Endothelial cell of umbilical vein (primary cell): ENCODE results near the gene CYP2A7. TPM values are rescaled to one million over a fixed set of nuclear protein-coding genes. Genes with fewer than 3 reads are reported as not detected.

ENCODE experiments used
- BruUV-seq: library from RNA; stranded (reverse); fragments of 400-500 nt; replicated peaks from 2 replicates; lab custom pipeline; 2021; lab: Mats Ljungman, UMichigan
- CTCF ChIA-PET: fragments of 300-600, 350-600 bp; sonication (Branson Sonifier 250); formaldehyde crosslinking; loops from one replicate; lab custom pipeline; 2021; ENCODE audit warnings: antibody characterized with exemption, inconsistent platforms; lab: Charles Lee
- POLR2A ChIA-PET: fragments of 300-600, 350-600 bp; sonication (Branson Sonifier 250); formaldehyde crosslinking; loops from one replicate; lab custom pipeline; 2021; ENCODE audit warnings: antibody characterized with exemption, inconsistent platforms; lab: Charles Lee
- DNase-seq: peaks from one replicate; pipeline ENCODE4 v3.0.0-alpha.2; 2011; ENCODE audit warnings: low read depth, low spot score
- FAIRE-seq: peaks from 2 replicates; lab custom pipeline; 2011; peaks lifted over from hg19 to GRCh38; lab: Jason Lieb, UNC
- H2AFZ ChIP-seq: 2 replicates; pipeline ENCODE4 v1.6.0; 2012; ENCODE audit warnings: low read depth, low read length, control low read depth, inconsistent platforms
- H3K27ac ChIP-seq: 2 replicates; pipeline ENCODE4 v1.5.1; 2011; ENCODE audit warnings: low read depth, mild to moderate bottlenecking, control low read depth, low read length, moderate library complexity; ENCODE audit not compliant: insufficient read depth
- H3K27me3 ChIP-seq, 2 experiments: 2 replicates each; pipeline versions ENCODE4 v1.6.0 to v1.6.1; 2011; ENCODE audit warnings: low read length in 2 of 2, mixed read lengths in 1 of 2; ENCODE audit not compliant: control insufficient read depth in 2 of 2, insufficient read depth in 2 of 2
- H3K36me3 ChIP-seq, 2 experiments: 2 replicates in 1 of 2; 3 replicates in 1 of 2; pipeline ENCODE4 v1.5.1; 2011; ENCODE audit warnings: low read length in 2 of 2, mild to moderate bottlenecking in 1 of 2, moderate library complexity in 1 of 2; ENCODE audit not compliant: control insufficient read depth in 2 of 2, insufficient read depth in 2 of 2; ENCODE audit errors: extremely low read depth in 1 of 2
- H3K4me1 ChIP-seq: 3 replicates; pipeline ENCODE4 v1.5.1; 2011; ENCODE audit warnings: mild to moderate bottlenecking, low read length; ENCODE audit not compliant: control insufficient read depth, insufficient read depth; ENCODE audit errors: extremely low read depth
- H3K4me2 ChIP-seq: 2 replicates; pipeline ENCODE4 v1.6.1; 2011; ENCODE audit warnings: low read length, control low read depth, mixed read lengths; ENCODE audit not compliant: insufficient read depth
- H3K4me3 ChIP-seq, 3 experiments: fragments of 200-600 bp in 1 of 3; sonication (generic), shearing (Covaris generic) in 1 of 3; replicated peaks in 1 of 3; 2 replicates each; pipeline ENCODE4 v1.5.1; 2011 to 2016; ENCODE audit warnings: control low read depth in 3 of 3, low read length in 3 of 3, mild to moderate bottlenecking in 2 of 3, inconsistent platforms in 1 of 3, low read depth in 1 of 3, moderate library complexity in 1 of 3; ENCODE audit not compliant: insufficient read depth in 1 of 3
- H3K79me2 ChIP-seq: 2 replicates; pipeline ENCODE4 v1.6.0; 2012; ENCODE audit warnings: low read length, inconsistent platforms; ENCODE audit not compliant: control insufficient read depth, insufficient read depth
- H3K9ac ChIP-seq: replicated peaks from 2 replicates; pipeline ENCODE3; 2011; ENCODE audit warnings: low read length, control low read depth; ENCODE audit not compliant: insufficient read depth; ENCODE audit errors: extremely low read depth
- H3K9me1 ChIP-seq: replicated peaks from 3 replicates; pipeline ENCODE4 v1.6.0; 2011; ENCODE audit warnings: mild to moderate bottlenecking, low read length; ENCODE audit not compliant: control insufficient read depth, insufficient read depth; ENCODE audit errors: extremely low read depth
- H3K9me3 ChIP-seq: replicated peaks from 2 replicates; pipeline ENCODE4 v1.5.1; 2012; ENCODE audit warnings: low read length, inconsistent platforms; ENCODE audit not compliant: control insufficient read depth, insufficient read depth
- H4K20me1 ChIP-seq: replicated peaks from 2 replicates; pipeline ENCODE3; 2011; ENCODE audit warnings: mild to moderate bottlenecking, low read length; ENCODE audit not compliant: control insufficient read depth, insufficient read depth; ENCODE audit errors: extremely low read depth
- EZH2 ChIP-seq: IDR thresholded peaks from 2 replicates; pipeline ENCODE4 v1.6.1; 2012; ENCODE audit warnings: borderline replicate concordance, low read depth, mild to moderate bottlenecking, moderate library complexity, low read length, inconsistent platforms; ENCODE audit not compliant: severe bottlenecking
- FOS ChIP-seq: IDR thresholded peaks from 2 replicates; pipeline ENCODE4 v1.6.1; 2011; ENCODE audit warnings: mild to moderate bottlenecking, low read length, moderate library complexity, borderline replicate concordance; ENCODE audit not compliant: insufficient read depth
- GATA2 ChIP-seq: IDR thresholded peaks from 2 replicates; pipeline ENCODE4 v1.7.0; 2011; ENCODE audit warnings: low read depth, mild to moderate bottlenecking, moderate library complexity, mixed read lengths, low read length; ENCODE audit not compliant: insufficient read length, insufficient read depth
- JUN ChIP-seq: IDR thresholded peaks from 2 replicates; pipeline ENCODE4 v1.6.1; 2011; ENCODE audit warnings: borderline replicate concordance, low read depth; ENCODE audit not compliant: insufficient read length, insufficient read depth
- MYC ChIP-seq: IDR thresholded peaks from one replicate; pipeline ENCODE4 v1.6.1; 2011; ENCODE audit warnings: mild to moderate bottlenecking, low read depth, low read length
- POLR2A ChIP-seq: IDR thresholded peaks from 2 replicates; pipeline ENCODE4 v1.6.1; 2012; ENCODE audit warnings: low read depth, mild to moderate bottlenecking, control low read depth, low read length
- POLR2AphosphoS5 ChIP-seq: IDR thresholded peaks from 2 replicates; pipeline ENCODE4 v1.6.1; 2012; ENCODE audit warnings: low read depth, mild to moderate bottlenecking, control low read depth, low read length, moderate library complexity; ENCODE audit not compliant: insufficient read depth
- dilution Hi-C: fragments of 300-500 bp; cut with MboI; formaldehyde crosslinking; loops from one replicate; pipeline ENCODE4 v1.15.0; 2019; ENCODE audit warnings: low sequenced_read_pairs; ENCODE audit not compliant: extremely low pct_ligation_motif_present
- intact Hi-C: fragments of 100-400 bp; cut with micrococcal nuclease; formaldehyde crosslinking; loops from one replicate; pipeline ENCODE4 v1.10.0; 2022
- polyA plus RNA-seq, 4 experiments: library from polyadenylated mRNA; depleted of rRNA in 3 of 4; stranded (reverse) in 3 of 4; unstranded in 1 of 4; fragments of >200 nt; gene quantifications; 2 replicates each; pipeline versions ENCODE4 v1.2.1 to v1.2.3, GENCODE V29; 2011 to 2012; ENCODE audit warnings: missing spikeins in 1 of 4
- total RNA-seq: library from RNA; stranded (reverse); gene quantifications from 2 replicates; pipeline ENCODE4 v1.2.3, GENCODE V29; 2021
- TF ChIP-seq, protein P1 (sequence below): IDR thresholded peaks from 2 replicates; pipeline ENCODE4 v1.6.1; 2011; ENCODE audit not compliant: insufficient read depth, insufficient read length
- TF ChIP-seq, protein P2 (sequence below), 2 donors: IDR thresholded peaks; 1 replicate in 1 of 2; 2 replicates in 1 of 2; pipeline ENCODE4 v1.5.1; 2011; ENCODE audit warnings: low read length in 2 of 2, mild to moderate bottlenecking in 2 of 2, moderate library complexity in 2 of 2, control low read depth in 1 of 2, inconsistent platforms in 1 of 2, low read depth in 1 of 2; ENCODE audit not compliant: insufficient read depth in 1 of 2; ENCODE audit errors: extremely low read depth in 1 of 2

The CYP2A7 gene
- total and polyA plus RNA-seq, 2 donors (not counting 3 experiments of a cell fraction or from before 2014, with no cell fraction given): not detected

DNA sequence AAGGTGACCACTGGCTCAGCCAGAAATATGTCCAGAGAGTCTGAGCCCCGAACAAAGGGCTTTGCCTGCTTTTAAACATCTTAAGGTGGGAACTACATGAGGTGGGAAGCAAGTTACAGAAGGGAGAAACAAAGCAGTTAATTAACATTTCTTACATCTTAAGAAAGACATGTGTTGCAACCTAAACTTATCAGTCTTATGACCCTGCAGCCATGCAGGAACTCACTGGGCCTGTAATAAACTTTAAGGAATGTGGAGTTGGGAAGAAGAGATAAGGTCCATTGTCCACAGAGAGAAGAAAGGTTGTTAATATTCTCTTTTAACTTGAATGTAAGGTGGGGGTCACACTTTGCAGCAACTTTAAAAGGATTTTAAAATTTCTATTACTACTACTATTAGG lies 46.8 kb upstream of the CYP2A7 start:
- Histone ChIP-seq H3K36me3 (no peaks in the 10 kb centered on the region), H2AFZ (no peak overlapping the region), H3K4me1 (no peaks in the 10 kb centered on the region), H3K9me3 (no peaks in the 10 kb centered on the region), H3K4me2 (no peak overlapping the region), H3K9me1 (no peaks in the 10 kb centered on the region), H3K27me3 (peaks cover 5 to 10% of the 10 kb centered on the region in 2 experiments), H4K20me1 (no peaks in the 10 kb centered on the region), H3K9ac (no peak overlapping the region), H3K27ac (no peak overlapping the region), H3K79me2 (no peaks in the 10 kb centered on the region), H3K4me3 (no peak overlapping the region)
- TF ChIP-seq, protein P1, sequence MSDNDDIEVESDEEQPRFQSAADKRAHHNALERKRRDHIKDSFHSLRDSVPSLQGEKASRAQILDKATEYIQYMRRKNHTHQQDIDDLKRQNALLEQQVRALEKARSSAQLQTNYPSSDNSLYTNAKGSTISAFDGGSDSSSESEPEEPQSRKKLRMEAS: no peak
- TF ChIP-seq POLR2A: no peak
- no peak for TF ChIP-seq FOS
- TF ChIP-seq JUN: no peak
- no peak for TF ChIP-seq GATA2
- TF ChIP-seq POLR2AphosphoS5: no peak
- TF ChIP-seq MYC: no peak
- TF ChIP-seq, protein P2, sequence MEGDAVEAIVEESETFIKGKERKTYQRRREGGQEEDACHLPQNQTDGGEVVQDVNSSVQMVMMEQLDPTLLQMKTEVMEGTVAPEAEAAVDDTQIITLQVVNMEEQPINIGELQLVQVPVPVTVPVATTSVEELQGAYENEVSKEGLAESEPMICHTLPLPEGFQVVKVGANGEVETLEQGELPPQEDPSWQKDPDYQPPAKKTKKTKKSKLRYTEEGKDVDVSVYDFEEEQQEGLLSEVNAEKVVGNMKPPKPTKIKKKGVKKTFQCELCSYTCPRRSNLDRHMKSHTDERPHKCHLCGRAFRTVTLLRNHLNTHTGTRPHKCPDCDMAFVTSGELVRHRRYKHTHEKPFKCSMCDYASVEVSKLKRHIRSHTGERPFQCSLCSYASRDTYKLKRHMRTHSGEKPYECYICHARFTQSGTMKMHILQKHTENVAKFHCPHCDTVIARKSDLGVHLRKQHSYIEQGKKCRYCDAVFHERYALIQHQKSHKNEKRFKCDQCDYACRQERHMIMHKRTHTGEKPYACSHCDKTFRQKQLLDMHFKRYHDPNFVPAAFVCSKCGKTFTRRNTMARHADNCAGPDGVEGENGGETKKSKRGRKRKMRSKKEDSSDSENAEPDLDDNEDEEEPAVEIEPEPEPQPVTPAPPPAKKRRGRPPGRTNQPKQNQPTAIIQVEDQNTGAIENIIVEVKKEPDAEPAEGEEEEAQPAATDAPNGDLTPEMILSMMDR (IDR thresholded peaks at IDR 0.05; ENCODE audit: extremely low read depth in 1 of 2, insufficient read depth in 1 of 2, low read depth in 1 of 2, low read length in 2 of 2): no peak
- TF ChIP-seq EZH2: no peak
- POLR2A ChIA-PET: no interaction called here
- dilution Hi-C loops: no loop called here
- CTCF ChIA-PET: no interaction called here
- intact Hi-C loops: no loop called here
- FAIRE-seq: no peak
- BruUV-seq: no TSS peak
- no peak for DNase-seq
